EH (cell line): ENCODE data around the gene ANKFY1.

Source experiments
- DNase-seq: peaks from one replicate; pipeline ENCODE4 v3.0.0-alpha.2; 2015; ENCODE audit warnings: low read depth

ANKFY1 gene

GRCh38 chr17:4177806-4178205 is 86.0 kb downstream of the ANKFY1 start:
- DNase-seq = no peak

DNA sequence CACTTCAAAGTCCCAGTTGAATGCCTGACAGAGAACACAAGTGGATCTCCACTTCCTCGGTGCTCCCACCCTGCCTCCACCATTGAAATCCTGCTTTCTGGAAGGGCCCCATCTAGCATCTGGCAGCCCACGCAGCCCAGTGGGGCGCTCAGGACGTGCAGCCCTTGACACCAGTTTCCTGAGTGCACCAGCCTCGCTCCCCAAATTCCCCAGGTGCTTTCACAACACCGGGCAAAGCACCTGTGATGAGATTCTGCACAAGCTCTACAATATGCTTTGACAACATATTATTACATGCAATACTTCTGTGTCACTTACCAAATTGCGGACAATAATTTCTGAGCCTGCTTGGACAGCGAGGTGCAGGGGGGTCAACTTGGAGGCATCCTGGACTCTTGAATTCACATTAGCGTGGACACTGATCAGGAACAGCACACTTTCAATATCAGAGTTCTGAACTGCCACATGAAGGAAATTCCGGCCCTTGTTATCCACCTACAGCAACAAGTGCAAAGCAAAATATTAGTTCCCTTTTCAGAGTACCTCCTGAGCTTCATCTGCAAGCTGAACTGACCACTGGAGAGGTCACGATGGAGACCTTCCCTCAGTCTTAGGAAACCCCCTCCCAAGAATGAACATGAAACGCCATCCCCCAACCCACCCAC is 86.8 kb downstream of the ANKFY1 start:
- no peak for DNase-seq

- peak; percentile 84 for DNase-seq
Observed at GRCh38 chr17:4175921-4176807, 87.6 kb downstream of the ANKFY1 start.

DNA sequence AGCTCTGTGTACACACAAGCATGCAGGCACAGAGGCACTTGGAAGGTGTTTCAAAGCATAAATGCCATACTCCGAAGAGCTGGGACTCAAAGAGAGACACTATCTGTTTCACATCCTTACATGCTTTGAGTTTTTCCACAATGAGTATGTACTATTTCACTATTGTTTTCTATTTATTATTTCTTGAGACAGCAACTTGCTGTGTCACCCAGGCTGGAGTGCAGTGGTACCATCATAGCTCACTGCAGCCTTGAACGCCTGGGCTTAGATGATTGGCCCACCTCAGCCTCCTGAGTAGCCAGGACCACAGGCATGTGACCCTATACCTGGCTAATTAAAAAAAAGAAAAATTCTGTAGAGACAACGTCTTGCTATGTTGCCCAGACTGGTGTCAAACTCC is 89.2 kb downstream of the ANKFY1 start:
- DNase-seq = no peak

DNA sequence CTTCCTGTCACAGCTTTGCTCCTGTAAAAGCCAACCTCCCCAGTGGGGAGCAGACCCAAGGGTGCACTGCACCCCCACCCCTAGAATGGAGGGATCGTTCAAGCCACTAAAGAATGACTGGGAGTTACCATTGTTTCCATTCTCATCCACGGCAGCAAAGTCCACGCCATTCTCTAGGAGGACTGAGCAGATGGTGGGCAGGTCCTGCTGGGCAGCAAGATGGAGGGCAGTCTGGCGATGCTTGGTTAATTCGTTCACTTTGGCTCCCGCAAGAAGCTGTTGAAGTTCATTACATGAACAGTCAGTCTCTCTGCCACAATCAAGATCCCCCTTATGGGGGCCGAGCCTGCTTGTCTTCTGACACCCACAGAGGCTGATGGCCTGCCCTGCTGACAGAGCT is 90.0 kb downstream of the ANKFY1 start:
- DNase-seq = no peak

DNA sequence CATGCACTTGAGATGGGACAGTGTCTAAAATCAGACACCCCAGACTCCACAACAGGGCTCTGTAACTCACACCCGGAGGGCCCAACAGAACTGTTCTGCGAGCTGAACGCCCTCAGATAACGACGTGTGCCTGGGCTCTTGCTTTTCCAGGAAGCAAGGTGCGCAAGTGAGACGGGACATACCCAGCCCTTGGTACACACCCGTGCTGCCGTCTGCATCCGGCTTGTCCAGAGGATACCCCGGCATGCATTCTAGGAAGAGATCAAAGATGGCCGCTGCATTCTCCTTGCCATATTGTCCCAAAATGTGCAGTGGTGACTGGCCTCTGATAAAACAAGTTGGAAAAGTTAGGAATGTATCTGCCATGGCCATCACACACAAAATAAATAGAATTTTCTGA is 91.4 kb downstream of the ANKFY1 start:
- no peak for DNase-seq

GRCh38 chr17:4170639-4171280 is 93.0 kb downstream of the ANKFY1 start:
- no peak for DNase-seq

DNA sequence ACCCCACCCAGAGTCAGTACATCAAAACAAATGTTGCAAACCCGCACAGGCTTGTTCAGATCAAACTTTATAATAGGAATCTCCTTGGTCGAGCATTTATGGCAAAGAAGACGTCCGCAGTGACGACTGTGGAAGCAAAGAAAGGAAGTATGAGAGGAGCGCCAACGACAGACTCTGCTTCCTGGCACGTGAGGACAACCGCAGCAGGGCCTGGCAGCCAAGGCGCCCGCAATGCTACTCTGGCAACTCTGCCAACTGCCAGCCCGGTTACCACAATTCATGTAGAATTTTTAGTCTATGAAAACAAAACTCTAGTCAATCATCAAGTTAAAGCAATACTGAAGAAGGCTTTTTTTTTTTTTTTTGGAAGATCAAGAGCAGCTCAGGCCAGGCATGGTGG is 96.0 kb downstream of the ANKFY1 start:
- no peak for DNase-seq

DNA sequence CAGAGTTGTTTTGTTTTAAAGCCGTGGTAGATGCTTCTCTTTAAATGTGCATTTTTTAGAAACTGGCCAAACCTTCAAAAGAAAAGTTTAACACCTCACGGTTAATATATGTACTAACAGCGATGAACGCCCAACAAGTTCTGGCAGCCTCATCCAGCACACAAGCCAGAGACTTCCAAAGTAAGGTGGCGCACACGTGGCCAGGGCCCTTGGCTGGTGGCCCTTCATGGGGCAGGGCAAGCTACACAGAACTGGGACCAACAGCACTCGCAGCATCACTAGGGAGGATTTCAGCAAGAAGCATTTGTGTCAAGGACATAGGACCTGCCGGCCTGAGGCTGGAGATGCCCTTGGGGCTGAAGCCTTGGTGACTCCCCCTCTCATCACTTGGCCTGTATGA is 97.4 kb downstream of the ANKFY1 start:
- no peak for DNase-seq

GRCh38 chr17:4165301-4166010 is 98.3 kb downstream of the ANKFY1 start:
- no peak for DNase-seq

GRCh38 chr17:4163951-4164350 is 99.8 kb downstream of the ANKFY1 start:
- DNase-seq = no peak

- peak; percentile 23 for DNase-seq
Observed at GRCh38 chr17:4162775-4163466, 100.9 kb downstream of the ANKFY1 start.

- DNase-seq = no peak
Observed at GRCh38 chr17:4162321-4162720, 101.5 kb downstream of the ANKFY1 start.

DNA sequence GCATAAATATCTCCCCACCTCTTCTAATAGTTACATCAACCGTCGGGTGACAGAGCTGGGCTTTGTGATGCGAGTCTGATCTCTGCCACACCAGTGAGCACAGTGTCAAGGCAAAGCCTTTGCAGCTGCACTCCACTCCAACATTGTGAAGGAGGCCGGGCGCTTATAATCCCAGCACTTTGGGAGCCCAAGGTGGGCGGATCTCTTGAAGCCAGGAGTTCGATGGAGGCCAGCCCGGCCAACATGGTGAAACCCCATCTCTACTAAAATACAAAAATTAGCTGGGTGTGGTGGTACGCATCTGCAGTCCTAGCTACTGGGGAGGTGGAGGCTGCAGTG is 101.8 kb downstream of the ANKFY1 start:
- DNase-seq = no peak

DNA sequence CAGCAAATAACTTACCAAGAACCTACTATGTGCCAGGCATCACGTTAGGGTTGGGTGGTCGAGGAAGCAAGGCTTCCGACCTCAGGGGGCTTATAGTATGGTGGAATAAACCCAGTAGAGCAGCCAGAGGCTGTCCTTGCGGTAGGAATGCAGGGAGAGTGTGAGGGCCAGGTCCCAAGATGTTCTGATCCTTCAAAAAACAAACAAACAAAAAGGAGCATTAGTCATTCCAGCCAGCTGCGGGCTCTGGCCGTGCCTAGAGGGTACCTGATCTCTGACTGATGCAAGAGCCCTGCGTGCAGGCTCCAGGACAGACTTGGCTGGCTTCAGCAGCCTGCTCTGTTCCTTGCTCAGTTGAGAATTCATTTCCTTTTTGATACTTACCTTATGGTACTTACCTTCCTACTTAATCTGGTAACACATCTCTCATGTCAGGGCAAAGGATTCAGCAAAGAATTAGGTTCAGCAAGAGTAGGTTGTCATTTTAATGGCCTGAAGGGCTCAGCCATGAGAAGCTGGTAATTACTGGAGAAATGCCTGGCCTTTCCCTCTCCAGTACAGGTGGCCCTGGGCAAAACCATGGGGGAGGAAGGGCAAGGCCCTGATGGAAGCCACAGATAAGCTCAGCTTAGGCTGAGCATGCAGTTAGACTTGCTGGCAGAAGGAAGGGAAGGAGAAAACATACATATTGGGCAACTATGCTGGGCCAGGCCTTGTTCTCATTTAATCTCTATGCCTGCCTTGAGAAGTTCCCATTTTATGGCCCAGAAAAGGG is 102.4 kb downstream of the ANKFY1 start:
- DNase-seq = peak; percentile 94

DNA sequence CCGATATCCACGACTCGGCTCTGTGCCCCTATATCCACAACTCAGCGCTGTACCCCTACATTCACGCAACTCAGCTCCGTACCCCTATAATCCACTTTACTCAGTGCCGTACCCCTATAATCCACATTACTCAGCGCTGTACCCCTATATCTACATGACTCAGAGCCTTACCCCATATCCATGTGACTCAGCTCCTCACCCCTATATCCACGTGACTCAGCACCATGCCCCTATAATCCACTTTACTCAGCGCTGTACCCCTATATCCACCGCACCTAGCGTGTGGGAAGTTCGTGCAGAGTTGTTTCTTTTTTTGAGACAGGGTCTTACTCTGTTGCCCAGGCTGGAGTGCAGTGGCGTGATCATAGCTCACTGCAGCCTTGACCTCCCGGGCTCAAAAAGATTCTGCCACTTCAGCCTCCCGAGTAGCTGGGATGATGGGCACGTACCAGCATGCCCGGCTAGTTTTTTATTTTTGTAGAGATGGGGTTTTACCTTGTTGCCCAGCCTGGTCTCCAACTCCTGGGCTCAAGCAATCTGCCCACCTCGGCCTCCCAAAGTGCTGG is 103.4 kb downstream of the ANKFY1 start:
- no peak for DNase-seq

- DNase-seq = no peak
Observed at GRCh38 chr17:4159761-4160160, 104.0 kb downstream of the ANKFY1 start.

GRCh38 chr17:4157618-4158333 is 106.0 kb downstream of the ANKFY1 start:
- no peak for DNase-seq

DNA sequence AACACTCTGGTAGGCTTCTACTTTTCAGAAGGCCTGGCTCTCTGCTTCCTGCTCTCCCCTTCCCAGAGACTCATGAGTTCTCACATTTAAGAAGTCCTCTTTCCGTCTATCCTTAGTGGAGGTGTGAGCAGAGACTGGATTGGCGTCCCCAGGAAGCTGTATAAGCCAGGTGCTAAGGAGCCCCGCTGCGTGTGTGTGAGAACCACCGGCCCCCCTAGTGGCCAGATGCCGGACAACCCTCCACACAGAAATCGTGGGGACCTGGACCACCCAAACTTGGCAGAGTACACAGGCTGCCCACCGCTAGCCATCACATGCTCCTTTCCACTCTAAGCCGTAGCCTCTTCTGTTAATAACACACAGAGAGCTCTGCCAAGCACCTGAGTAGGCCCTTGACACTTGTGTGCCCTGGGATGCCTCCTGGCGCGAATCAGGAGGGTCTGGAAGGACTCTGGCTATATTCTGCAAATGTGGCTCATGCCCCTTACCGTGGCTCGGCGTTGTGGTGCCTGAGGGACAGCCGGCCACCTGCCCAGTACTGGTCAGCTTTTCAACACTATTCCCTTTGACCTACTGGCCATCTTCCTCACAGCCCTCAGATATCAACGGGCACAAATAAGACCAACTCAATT is 106.9 kb downstream of the ANKFY1 start:
- DNase-seq = no peak
